K562 (cell line): ENCODE data around the gene PHF19. TPM values are rescaled to one million over a fixed set of nuclear protein-coding genes. Genes with fewer than 3 reads are reported as not detected.

Experiments
- AFF4 ChIP-seq: sonication (generic); formaldehyde crosslinking; IDR thresholded peaks from 2 replicates; pipeline ENCODE4 v1.8.0; 2023; ENCODE audit warnings: mild to moderate bottlenecking, missing genetic modification reagents
- BCOR ChIP-seq: fragments of 450-650 bp; IDR thresholded peaks from 2 replicates; pipeline ENCODE4 v1.6.1; 2016
- ELF2 ChIP-seq: fragments of 250-450 bp; sonication (Bioruptor Pico); IDR thresholded peaks from 2 replicates; pipeline ENCODE4 v1.5.0; 2021; ENCODE audit warnings: mild to moderate bottlenecking
- EP300 ChIP-seq: IDR thresholded peaks from 2 replicates; pipeline ENCODE4 v1.6.1; 2012; ENCODE audit warnings: low read length, improper control_type of control experiment
- FOXA1 ChIP-seq: fragments of 450-650 bp; IDR thresholded peaks from 2 replicates; pipeline ENCODE4 v1.6.1; 2016; ENCODE audit warnings: mild to moderate bottlenecking, borderline replicate concordance
- HCFC1 ChIP-seq: IDR thresholded peaks from 2 replicates; pipeline ENCODE4 v1.6.1; 2012; ENCODE audit warnings: low read depth, low read length, improper control_type of control experiment
- HOXB6 ChIP-seq: fragments of 250-450 bp; sonication (Bioruptor Pico); IDR thresholded peaks from 2 replicates; pipeline ENCODE4 v1.5.1; 2022; ENCODE audit warnings: mild to moderate bottlenecking, borderline replicate concordance
- ID3 ChIP-seq, 2 experiments: fragments of 250-450 bp in 1 of 2; fragments of 450-650 bp in 1 of 2; sonication (Bioruptor Pico) in 1 of 2; IDR thresholded peaks; 2 replicates each; pipeline versions ENCODE4 v1.6.1 to v1.8.0; 2016 to 2021; ENCODE audit warnings: mild to moderate bottlenecking in 2 of 2, moderate library complexity in 2 of 2, missing compliant biosample characterization in 1 of 2, missing genetic modification characterization in 1 of 2
- ILK ChIP-seq: fragments of 450-650 bp; IDR thresholded peaks from 2 replicates; pipeline ENCODE4 v1.6.1; 2016; ENCODE audit warnings: missing genetic modification characterization, low read depth, mild to moderate bottlenecking, missing compliant biosample characterization, moderate library complexity, borderline replicate concordance
- IRF1 ChIP-seq: sonication (generic); formaldehyde crosslinking; IDR thresholded peaks from 2 replicates; pipeline ENCODE4 v1.8.0; 2022; ENCODE audit warnings: missing genetic modification reagents, mild to moderate bottlenecking, borderline replicate concordance
- KLF13 ChIP-seq: fragments of 450-650 bp; IDR thresholded peaks from 2 replicates; pipeline ENCODE4 v1.6.1; 2016; ENCODE audit warnings: missing genetic modification characterization, low read depth, mild to moderate bottlenecking, missing compliant biosample characterization, moderate library complexity, borderline replicate concordance
- MYC ChIP-seq, 2 experiments: fragments of 250-450 bp in 1 of 2; sonication (Bioruptor Pico) in 1 of 2; IDR thresholded peaks; 2 replicates each; pipeline versions ENCODE4 v1.5.1 to v1.6.1; 2012 to 2021; ENCODE audit warnings: low read depth in 2 of 2, borderline replicate concordance in 1 of 2, improper control_type of control experiment in 1 of 2, low read length in 1 of 2, mild to moderate bottlenecking in 1 of 2, moderate library complexity in 1 of 2
- NBN ChIP-seq: fragments of 450-650 bp; IDR thresholded peaks from 2 replicates; pipeline ENCODE4 v1.6.1; 2016; ENCODE audit warnings: low read depth, mild to moderate bottlenecking
- POU5F1 ChIP-seq: fragments of 150-350 bp; IDR thresholded peaks from 2 replicates; pipeline ENCODE4 v1.6.1; 2014; ENCODE audit warnings: borderline replicate concordance, low read length, low read depth, mild to moderate bottlenecking; ENCODE audit not compliant: partially characterized antibody
- RAD21 ChIP-seq, 2 experiments: fragments of 250-450 bp in 1 of 2; fragments of 450-650 bp in 1 of 2; sonication (Bioruptor Pico) in 1 of 2; formaldehyde crosslinking in 1 of 2; IDR thresholded peaks in 1 of 2; conservative IDR thresholded peaks in 1 of 2; 2 replicates each; pipeline versions ENCODE4 v1.4.0 to v1.8.0; 2020 to 2022; ENCODE audit warnings: mild to moderate bottlenecking in 2 of 2, moderate library complexity in 1 of 2
- SUPT5H ChIP-seq: fragments of 450-650 bp; IDR thresholded peaks from 2 replicates; pipeline ENCODE4 v1.6.1; 2016
- TAL1 ChIP-seq: fragments of 450-650 bp; IDR thresholded peaks from 2 replicates; pipeline ENCODE4 v1.6.1; 2016; ENCODE audit warnings: mild to moderate bottlenecking
- ZC3H8 ChIP-seq: fragments of 450-650 bp; IDR thresholded peaks from 2 replicates; pipeline ENCODE4 v1.6.1; 2017
- ZMIZ1 ChIP-seq, 2 experiments: fragments of 150-350 bp in 1 of 2; IDR thresholded peaks; 2 replicates each; pipeline ENCODE4 v1.6.1; 2012 to 2016; ENCODE audit warnings: low read depth in 2 of 2, low read length in 2 of 2, mild to moderate bottlenecking in 1 of 2, moderate library complexity in 1 of 2
- ZNF134 ChIP-seq: fragments of 250-450 bp; sonication (Bioruptor Pico); conservative IDR thresholded peaks from 2 replicates; pipeline ENCODE4 v1.4.0; 2020
- ZNF436 ChIP-seq: fragments of 250-450, 450-650 bp; sonication (Bioruptor Pico); formaldehyde crosslinking; IDR thresholded peaks from 2 replicates; pipeline ENCODE4 v1.7.0; 2020; ENCODE audit warnings: mild to moderate bottlenecking
- polyA plus RNA-seq, 8 experiments: library from polyadenylated mRNA; depleted of rRNA in 4 of 8; stranded (reverse) in 5 of 8; unstranded in 3 of 8; fragments of >200 nt; fragmentation: Nextera tagmentation in 2 of 8; fragmentation: Illumina TruSeq in 1 of 8; extraction: Ambion mirVana in 2 of 8; extraction: Trizol in 1 of 8; gene quantifications; 2 replicates each; pipeline versions ENCODE4 v1.2.1 to v1.2.3, GENCODE V29; 2011 to 2014; ENCODE audit warnings: inconsistent platforms in 1 of 8, missing spikeins in 1 of 8
- total RNA-seq, 7 experiments: library from RNA; depleted of rRNA in 6 of 7; stranded (reverse); fragments of >200 nt in 6 of 7; fragmentation: Illumina TruSeq in 2 of 7; extraction: Trizol in 2 of 7; gene quantifications; 2 replicates each; pipeline versions ENCODE4 v1.2.1 to v1.2.3, GENCODE V29; 2011 to 2021; ENCODE audit warnings: low replicate concordance in 1 of 7

The PHF19 gene
- total and polyA plus RNA-seq, 9 of the 15 experiments (the other 6 are each of a cell fraction or from before 2014, with no cell fraction given): 95.8 to 403 (median 255) TPM

- TF ChIP-seq MYC (IDR thresholded peaks at IDR 0.05; ENCODE audit: low read depth, low read length) (peak; percentile 12; the same call in 1 of the 2 replicates), MYC (CRISPR knock-in tag; IDR thresholded peaks at IDR 0.05; ENCODE audit: borderline replicate concordance, low read depth) (no peak), ELF2 (CRISPR knock-in tag) (no peak), KLF13 (tag) (peak; percentile 63; the same call in 1 of the 2 replicates), ZNF436 (CRISPR knock-in tag) (no peak), HCFC1 (no peak), ZC3H8 (no peak), NBN (no peak), TAL1 (no peak), FOXA1 (no peak), HOXB6 (no peak), EP300 (no peak), RAD21 (CRISPR knock-in tag; conservative IDR thresholded peaks at IDR 0.05 in 1 of 2, IDR thresholded peaks at IDR 0.05 in 1 of 2) (peak in 1 of 2 experiments; percentile 27; a peak in 1 of 4 replicates), ILK (no peak), SUPT5H (no peak), ID3 (CRISPR knock-in tag; IDR thresholded peaks at IDR 0.05) (no peak), ID3 (tag; IDR thresholded peaks at IDR 0.05) (no peak), IRF1 (CRISPR knock-in tag) (no peak), ZMIZ1 (IDR thresholded peaks at IDR 0.05; ENCODE audit: low read depth in 2 of 2, low read length in 2 of 2) (no peak), POU5F1 (no peak), AFF4 (CRISPR knock-in tag) (no peak), BCOR (no peak), ZNF134 (CRISPR knock-in tag) (no peak)
These were observed 8.7 kb downstream of the PHF19 start (continued) for GRCh38 chr9:120868339-120868675.
